ENCODE data around the gene OR10G8. TPM values are rescaled to one million over a fixed set of nuclear protein-coding genes. Genes with fewer than 3 reads are reported as not detected.
"Not testable (repeated sequence)": the region's sequence is repeated elsewhere in the genome, so short reads cannot be mapped to it uniquely, and the experiment has no call there.

The OR10G8 gene
- not detected for total RNA-seq

DNA sequence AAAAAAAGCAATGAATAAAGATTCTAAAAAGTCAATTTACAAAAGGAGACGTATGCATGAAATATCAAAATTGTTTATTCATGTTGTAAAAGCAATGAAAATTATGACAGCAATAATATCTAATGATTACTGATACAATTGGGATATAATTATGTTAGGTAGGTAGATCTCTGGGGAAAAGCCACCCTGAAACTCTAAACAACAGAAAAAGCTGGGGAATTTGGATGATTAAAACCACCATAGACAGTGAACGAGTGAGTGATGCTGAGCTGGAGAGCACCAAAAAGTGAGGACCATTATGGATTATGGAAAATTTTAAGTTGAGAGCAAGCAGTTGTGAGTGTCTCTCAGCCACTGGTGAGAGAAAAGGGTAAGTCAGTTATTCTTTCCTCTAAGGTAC is at the start of gene OR10G8:
Gene OR10G8 (plus strand): TSS at position 301 of the 400 bp plus-strand sequence. CDS start 2,825 bp downstream, outside the sequence.
- Histone ChIP-seq H3K9ac (ENCODE audit: low read depth in 1 of 3, low read length in 3 of 3) (no peak within 1 kb of the TSS), H3K4me1 (ENCODE audit: control insufficient read depth in 3 of 3, insufficient read depth in 3 of 3, low read length in 3 of 3) (no peaks in the 10 kb centered on the region), H3K27ac (ENCODE audit: low read depth, low read length) (no peak within 1 kb of the TSS), H3K36me3 (ENCODE audit: control insufficient read depth in 3 of 3, insufficient read depth in 3 of 3, low read length in 3 of 3) (no peaks in the 10 kb centered on the region), H3K4me3 (ENCODE audit: low read length in 3 of 3) (no peak within 1 kb of the TSS), H3K27me3 (ENCODE audit: control insufficient read depth in 3 of 3, insufficient read depth in 3 of 3, low read length in 3 of 3) (no peaks in the 10 kb centered on the region), H3K9me3 (ENCODE audit: control insufficient read depth in 3 of 3, low read length in 3 of 3) (no peaks in the 10 kb centered on the region)

DNA sequence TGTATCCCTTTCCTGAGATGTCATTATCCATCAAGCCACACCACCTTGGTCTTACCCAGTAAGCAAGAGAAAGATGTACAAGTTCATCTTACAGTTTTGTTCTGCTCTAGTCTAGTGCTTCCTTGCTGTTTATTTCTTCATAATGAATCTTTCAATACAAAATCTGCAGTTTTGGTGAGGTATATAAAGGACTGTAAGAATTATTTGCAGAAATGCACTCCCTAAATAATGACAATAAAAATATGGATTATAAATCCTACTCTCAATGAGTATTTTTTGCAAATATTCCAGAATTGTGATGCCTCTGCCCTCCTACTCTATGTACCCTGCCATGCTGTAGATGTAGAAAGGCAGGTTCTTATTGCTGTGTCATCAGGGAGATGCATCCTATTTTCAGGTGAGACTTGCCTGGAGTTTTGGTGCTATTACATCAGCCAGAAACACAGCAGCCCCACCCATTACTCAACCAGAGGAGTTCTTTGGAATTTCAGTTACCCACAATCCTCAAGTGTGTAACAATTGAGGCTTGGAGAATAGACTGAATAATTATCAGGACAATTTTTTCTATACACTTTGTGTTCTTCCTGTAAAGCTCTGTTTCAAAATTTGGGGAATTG is 48.8 kb upstream of the OR10G8 start, which contains the start of gene OR10S1:
Gene OR10S1 (minus strand): TSS at position 51 of the 617 bp plus-strand sequence. CDS start 117 bp downstream, outside the sequence.
- Histone ChIP-seq H3K4me3 (ENCODE audit: low read length in 3 of 3) (no peak within 1 kb of the TSS), H3K9me3 (ENCODE audit: control insufficient read depth in 3 of 3, low read length in 3 of 3) (peaks cover 0 to 4% (median 0%) of the 10 kb centered on the region in 3 donors), H3K36me3 (ENCODE audit: control insufficient read depth in 3 of 3, insufficient read depth in 3 of 3, low read length in 3 of 3) (no peaks in the 10 kb centered on the region), H3K9ac (ENCODE audit: low read depth in 1 of 3, low read length in 3 of 3) (no peak within 1 kb of the TSS), H3K27ac (ENCODE audit: low read depth, low read length) (no peak within 1 kb of the TSS), H3K27me3 (ENCODE audit: control insufficient read depth in 3 of 3, insufficient read depth in 3 of 3, low read length in 3 of 3) (no peaks in the 10 kb centered on the region), H3K4me1 (ENCODE audit: control insufficient read depth in 3 of 3, insufficient read depth in 3 of 3, low read length in 3 of 3) (no peaks in the 10 kb centered on the region)

DNA sequence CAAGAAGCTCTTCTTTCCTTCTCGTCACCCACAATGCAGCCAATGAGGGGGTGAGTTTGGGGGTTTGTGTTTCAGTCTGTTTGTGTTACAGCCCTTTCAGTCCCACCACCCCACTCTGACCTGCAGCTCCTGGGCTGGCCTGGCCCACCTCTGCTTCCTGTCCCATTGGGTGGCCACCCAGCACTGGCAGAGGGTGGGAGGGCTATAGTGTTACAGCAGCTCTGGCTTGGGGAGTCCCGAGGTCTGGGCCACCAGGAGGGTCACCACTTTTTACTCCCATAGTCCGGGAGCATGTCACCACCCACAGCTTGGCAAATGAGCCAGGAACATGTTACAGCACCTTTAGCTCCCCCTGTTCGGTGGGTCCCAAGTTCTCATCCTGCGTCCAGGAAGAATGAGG is 47.3 kb upstream of the OR10G8 start:
- Histone ChIP-seq H3K27ac (ENCODE audit: low read depth, low read length) (no peak overlapping the region), H3K9me3 (ENCODE audit: control insufficient read depth in 3 of 3, low read length in 3 of 3) (peaks cover 0 to 4% (median 0%) of the 10 kb centered on the region in 3 donors), H3K4me3 (ENCODE audit: low read length in 3 of 3) (no peak overlapping the region), H3K9ac (ENCODE audit: low read depth in 1 of 3, low read length in 3 of 3) (no peak overlapping the region), H3K27me3 (ENCODE audit: control insufficient read depth in 3 of 3, insufficient read depth in 3 of 3, low read length in 3 of 3) (no peaks in the 10 kb centered on the region), H3K36me3 (ENCODE audit: control insufficient read depth in 3 of 3, insufficient read depth in 3 of 3, low read length in 3 of 3) (no peaks in the 10 kb centered on the region), H3K4me1 (ENCODE audit: control insufficient read depth in 3 of 3, insufficient read depth in 3 of 3, low read length in 3 of 3) (no peaks in the 10 kb centered on the region)

GRCh38 chr11:123995119-123995518 is 31.5 kb upstream of the OR10G8 start, which contains the start of gene OR10G6:
Gene OR10G6, minus strand, starts transcription at chr11:123995161. Its CDS starts 0 bp downstream, at chr11:123995161.
- H3K36me3 ChIP-seq (ENCODE audit: control insufficient read depth in 3 of 3, insufficient read depth in 3 of 3, low read length in 3 of 3), result no peaks in the 10 kb centered on the region
- no peak within 1 kb of the TSS for H3K9ac ChIP-seq (ENCODE audit: low read depth in 1 of 3, low read length in 3 of 3)
- no peaks in the 10 kb centered on the region for H3K4me1 ChIP-seq (ENCODE audit: control insufficient read depth in 3 of 3, insufficient read depth in 3 of 3, low read length in 3 of 3)
- no peak within 1 kb of the TSS for H3K27ac ChIP-seq (ENCODE audit: low read depth, low read length)
- no peak within 1 kb of the TSS for H3K4me3 ChIP-seq (ENCODE audit: low read length in 3 of 3)
- no peaks in the 10 kb centered on the region for H3K27me3 ChIP-seq (ENCODE audit: control insufficient read depth in 3 of 3, insufficient read depth in 3 of 3, low read length in 3 of 3)
- no peaks in the 10 kb centered on the region for H3K9me3 ChIP-seq (ENCODE audit: control insufficient read depth in 3 of 3, low read length in 3 of 3)

- Histone ChIP-seq H3K9ac (ENCODE audit: low read depth in 1 of 3, low read length in 3 of 3) (no peak within 1 kb of the TSS), H3K9me3 (ENCODE audit: control insufficient read depth in 3 of 3, low read length in 3 of 3) (no peaks in the 10 kb centered on the region), H3K4me3 (ENCODE audit: low read length in 3 of 3) (no peak within 1 kb of the TSS), H3K27ac (ENCODE audit: low read depth, low read length) (no peak within 1 kb of the TSS), H3K27me3 (ENCODE audit: control insufficient read depth in 3 of 3, insufficient read depth in 3 of 3, low read length in 3 of 3) (peaks cover 0 to 3% (median 0%) of the 10 kb centered on the region in 3 donors), H3K4me1 (ENCODE audit: control insufficient read depth in 3 of 3, insufficient read depth in 3 of 3, low read length in 3 of 3) (no peaks in the 10 kb centered on the region), H3K36me3 (ENCODE audit: control insufficient read depth in 3 of 3, insufficient read depth in 3 of 3, low read length in 3 of 3) (no peaks in the 10 kb centered on the region)
Observed at GRCh38 chr11:124012697-124013096, 13.9 kb upstream of the OR10G8 start, which contains the start of gene OR10G4. Gene OR10G4, plus strand, starts transcription at chr11:124012997. Its CDS starts 2,578 bp downstream, at chr11:124015575.

DNA sequence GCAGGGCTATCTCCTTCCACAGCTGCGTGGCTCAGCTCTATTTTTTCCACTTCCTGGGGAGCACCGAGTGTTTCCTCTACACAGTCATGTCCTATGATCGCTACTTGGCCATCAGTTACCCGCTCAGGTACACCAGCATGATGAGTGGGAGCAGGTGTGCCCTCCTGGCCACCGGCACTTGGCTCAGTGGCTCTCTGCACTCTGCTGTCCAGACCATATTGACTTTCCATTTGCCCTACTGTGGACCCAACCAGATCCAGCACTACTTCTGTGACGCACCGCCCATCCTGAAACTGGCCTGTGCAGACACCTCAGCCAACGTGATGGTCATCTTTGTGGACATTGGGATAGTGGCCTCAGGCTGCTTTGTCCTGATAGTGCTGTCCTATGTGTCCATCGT is 10.8 kb upstream of the OR10G8 start:
- H3K36me3 ChIP-seq (ENCODE audit: control insufficient read depth in 3 of 3, insufficient read depth in 3 of 3, low read length in 3 of 3); H3K9ac ChIP-seq (ENCODE audit: low read depth in 1 of 3, low read length in 3 of 3); H3K9me3 ChIP-seq (ENCODE audit: control insufficient read depth in 3 of 3, low read length in 3 of 3); H3K4me3 ChIP-seq (ENCODE audit: low read length in 3 of 3); H3K4me1 ChIP-seq (ENCODE audit: control insufficient read depth in 3 of 3, insufficient read depth in 3 of 3, low read length in 3 of 3); H3K27me3 ChIP-seq (ENCODE audit: control insufficient read depth in 3 of 3, insufficient read depth in 3 of 3, low read length in 3 of 3); H3K27ac ChIP-seq (ENCODE audit: low read depth, low read length): not testable (repeated sequence)

GRCh38 chr11:124036666-124037065 is 10.1 kb downstream of the OR10G8 start:
- Histone ChIP-seq H3K4me3 (ENCODE audit: low read length in 3 of 3) (no peak overlapping the region), H3K27ac (ENCODE audit: low read depth, low read length) (no peak overlapping the region)

DNA sequence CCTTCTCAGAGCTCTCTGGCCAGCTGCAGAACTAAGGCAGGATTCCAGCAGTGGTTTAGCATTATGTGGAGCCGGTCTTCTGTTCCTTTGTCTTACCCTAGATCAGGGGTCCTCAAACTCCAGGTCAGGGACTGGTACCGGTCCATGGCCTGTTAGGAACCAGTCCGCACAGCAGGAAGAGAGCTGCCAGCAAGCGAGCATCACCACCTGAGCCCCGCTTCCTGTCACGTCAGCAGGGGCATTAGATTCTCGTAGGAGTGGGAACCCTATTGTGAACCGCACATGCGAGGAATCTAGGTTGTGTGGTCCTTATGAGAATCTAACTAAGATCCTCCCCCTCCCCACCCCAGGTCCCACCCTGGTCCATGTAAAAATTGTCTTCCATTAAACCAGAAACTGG is 13.0 kb downstream of the OR10G8 start:
- no peaks in the 10 kb centered on the region for H3K27me3 ChIP-seq (ENCODE audit: control insufficient read depth in 3 of 3, insufficient read depth in 3 of 3, low read length in 3 of 3)
- H3K4me3 ChIP-seq (ENCODE audit: low read length in 3 of 3), result no peak overlapping the region
- no peaks in the 10 kb centered on the region for H3K4me1 ChIP-seq (ENCODE audit: control insufficient read depth in 3 of 3, insufficient read depth in 3 of 3, low read length in 3 of 3)
- no peaks in the 10 kb centered on the region for H3K9me3 ChIP-seq (ENCODE audit: control insufficient read depth in 3 of 3, low read length in 3 of 3)
- H3K36me3 ChIP-seq (ENCODE audit: control insufficient read depth in 3 of 3, insufficient read depth in 3 of 3, low read length in 3 of 3), result no peaks in the 10 kb centered on the region
- no peak overlapping the region for H3K27ac ChIP-seq (ENCODE audit: low read depth, low read length)
- no peak overlapping the region for H3K9ac ChIP-seq (ENCODE audit: low read depth in 1 of 3, low read length in 3 of 3)

More at GRCh38 chr11:124036666-124037065, 10.1 kb downstream of the OR10G8 start:
- no peaks in the 10 kb centered on the region for H3K9me3 ChIP-seq (ENCODE audit: control insufficient read depth in 3 of 3, low read length in 3 of 3)
- H3K27me3 ChIP-seq (ENCODE audit: control insufficient read depth in 3 of 3, insufficient read depth in 3 of 3, low read length in 3 of 3), result no peaks in the 10 kb centered on the region
- H3K4me1 ChIP-seq (ENCODE audit: control insufficient read depth in 3 of 3, insufficient read depth in 3 of 3, low read length in 3 of 3), result no peaks in the 10 kb centered on the region
- no peaks in the 10 kb centered on the region for H3K36me3 ChIP-seq (ENCODE audit: control insufficient read depth in 3 of 3, insufficient read depth in 3 of 3, low read length in 3 of 3)
- no peak overlapping the region for H3K9ac ChIP-seq (ENCODE audit: low read depth in 1 of 3, low read length in 3 of 3)

DNA sequence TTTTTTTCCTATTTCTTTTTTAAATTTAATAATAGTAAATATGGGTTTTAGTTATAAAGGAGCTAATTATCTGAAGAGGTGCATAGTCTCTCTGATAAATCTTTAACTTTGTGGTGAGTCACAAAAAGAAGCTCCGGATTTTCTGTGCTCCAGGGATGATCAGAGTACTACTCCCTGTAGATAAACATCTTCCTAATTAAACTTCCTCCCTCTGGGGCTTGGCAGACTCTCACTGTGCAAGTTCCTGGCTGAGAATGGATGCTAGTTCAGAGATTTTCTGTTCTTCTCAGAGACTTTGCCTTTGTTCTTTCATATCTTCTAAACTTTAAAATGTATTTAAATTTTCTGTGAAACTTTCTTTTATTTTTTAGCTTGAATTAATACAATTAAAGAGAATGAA is 14.7 kb downstream of the OR10G8 start, which contains the start of gene OR10G7:
Gene OR10G7 (minus strand): TSS at position 72 of the 400 bp plus-strand sequence. CDS start 2,324 bp downstream, outside the sequence.
- H3K9ac ChIP-seq (ENCODE audit: low read depth in 1 of 3, low read length in 3 of 3), result no peak within 1 kb of the TSS
- no peaks in the 10 kb centered on the region for H3K27me3 ChIP-seq (ENCODE audit: control insufficient read depth in 3 of 3, insufficient read depth in 3 of 3, low read length in 3 of 3)
- no peaks in the 10 kb centered on the region for H3K4me1 ChIP-seq (ENCODE audit: control insufficient read depth in 3 of 3, insufficient read depth in 3 of 3, low read length in 3 of 3)
- no peaks in the 10 kb centered on the region for H3K9me3 ChIP-seq (ENCODE audit: control insufficient read depth in 3 of 3, low read length in 3 of 3)
- H3K4me3 ChIP-seq (ENCODE audit: low read length in 3 of 3), result no peak within 1 kb of the TSS
- H3K36me3 ChIP-seq (ENCODE audit: control insufficient read depth in 3 of 3, insufficient read depth in 3 of 3, low read length in 3 of 3), result no peaks in the 10 kb centered on the region
- H3K27ac ChIP-seq (ENCODE audit: low read depth, low read length), result no peak within 1 kb of the TSS

DNA sequence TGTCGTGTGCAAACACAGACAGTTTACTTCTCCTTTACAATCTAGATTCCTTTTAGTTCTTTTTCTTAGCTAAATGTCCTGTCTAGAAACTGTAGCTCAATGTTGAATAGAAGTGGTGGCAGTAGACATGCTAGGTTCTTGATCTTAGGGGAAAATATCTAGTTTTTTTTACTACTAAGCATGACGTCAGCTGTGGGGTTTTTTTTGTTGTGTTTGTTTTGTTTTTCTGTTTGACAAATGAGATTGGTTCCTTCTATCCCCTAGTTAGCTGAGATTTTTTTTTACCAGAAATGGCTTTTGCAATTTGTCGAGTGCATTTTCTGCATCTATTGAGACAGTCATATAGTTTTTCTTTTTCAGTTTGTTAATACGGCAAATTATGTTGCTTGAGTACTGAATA is 16.8 kb downstream of the OR10G8 start:
- Histone ChIP-seq H3K36me3 (ENCODE audit: control insufficient read depth in 3 of 3, insufficient read depth in 3 of 3, low read length in 3 of 3) (no peaks in the 10 kb centered on the region), H3K9me3 (ENCODE audit: control insufficient read depth in 3 of 3, low read length in 3 of 3) (no peaks in the 10 kb centered on the region), H3K9ac (ENCODE audit: low read depth in 1 of 3, low read length in 3 of 3) (no peak overlapping the region), H3K4me3 (ENCODE audit: low read length in 3 of 3) (no peak overlapping the region), H3K27me3 (ENCODE audit: control insufficient read depth in 3 of 3, insufficient read depth in 3 of 3, low read length in 3 of 3) (no peaks in the 10 kb centered on the region), H3K4me1 (ENCODE audit: control insufficient read depth in 3 of 3, insufficient read depth in 3 of 3, low read length in 3 of 3) (no peaks in the 10 kb centered on the region), H3K27ac (ENCODE audit: low read depth, low read length) (no peak overlapping the region)

Measured in skeletal muscle tissue (tissue), 4 donors.